Fibroblast of lung (primary cell): ENCODE results near the gene JUN. TPM values are rescaled to one million over a fixed set of nuclear protein-coding genes. Genes with fewer than 3 reads are reported as not detected.

Experiments used
- DNase-seq, 2 donors: peaks; one replicate each; pipeline versions ENCODE4 v3.0.0 to v3.0.0-alpha.2; 2010; ENCODE audit warnings: low read depth in 2 of 2
- H2AFZ ChIP-seq: 2 replicates; pipeline ENCODE4 v1.5.1; 2012; ENCODE audit warnings: low read length, control low read depth, inconsistent platforms
- H3K27ac ChIP-seq: 2 replicates; pipeline ENCODE4 v1.5.1; 2011; ENCODE audit warnings: low read length, control low read depth; ENCODE audit not compliant: insufficient read depth
- H3K27me3 ChIP-seq: 2 replicates; pipeline ENCODE4 v1.5.1; 2011; ENCODE audit warnings: mild to moderate bottlenecking, low read length; ENCODE audit not compliant: control insufficient read depth, insufficient read depth
- H3K36me3 ChIP-seq: 2 replicates; pipeline ENCODE4 v1.5.1; 2011; ENCODE audit warnings: low read length; ENCODE audit not compliant: control insufficient read depth, insufficient read depth
- H3K4me1 ChIP-seq: 2 replicates; pipeline ENCODE4 v1.5.1; 2011; ENCODE audit warnings: low read length; ENCODE audit not compliant: control insufficient read depth, insufficient read depth; ENCODE audit errors: extremely low read depth
- H3K4me2 ChIP-seq: 2 replicates; pipeline ENCODE4 v1.5.1; 2011; ENCODE audit warnings: low read length, control low read depth; ENCODE audit not compliant: insufficient read depth; ENCODE audit errors: extremely low read depth
- H3K4me3 ChIP-seq, 4 experiments: fragments of 200-600 bp in 1 of 4; sonication (generic) in 1 of 4; replicated peaks in 1 of 4; 2 replicates each; pipeline ENCODE4 v1.5.1; 2011 to 2016; ENCODE audit warnings: low read length in 4 of 4, low read depth in 3 of 4, mild to moderate bottlenecking in 3 of 4, control low read depth in 2 of 4, inconsistent platforms in 1 of 4, mixed read lengths in 1 of 4; ENCODE audit not compliant: insufficient read depth in 1 of 4; ENCODE audit errors: control extremely low read depth in 1 of 4
- H3K79me2 ChIP-seq: 2 replicates; pipeline ENCODE4 v1.5.1; 2012; ENCODE audit warnings: mild to moderate bottlenecking, low read length, inconsistent platforms; ENCODE audit not compliant: control insufficient read depth, insufficient read depth
- H3K9ac ChIP-seq: 2 replicates; pipeline ENCODE4 v1.5.1; 2011; ENCODE audit warnings: mild to moderate bottlenecking, low read length, control low read depth; ENCODE audit not compliant: insufficient read depth
- H3K9me3 ChIP-seq: 2 replicates; pipeline ENCODE4 v1.5.1; 2012; ENCODE audit warnings: low read depth, low read length; ENCODE audit not compliant: control insufficient read depth, insufficient read depth
- H4K20me1 ChIP-seq: 2 replicates; pipeline ENCODE4 v1.5.1; 2011; ENCODE audit warnings: low read length; ENCODE audit not compliant: control insufficient read depth, insufficient read depth; ENCODE audit errors: extremely low read depth
- EZH2 ChIP-seq: IDR thresholded peaks from 2 replicates; pipeline ENCODE4 v1.5.1; 2012; ENCODE audit warnings: low read length, control low read depth, mild to moderate bottlenecking; ENCODE audit errors: missing control alignments
- polyA plus RNA-seq, 2 donors: library from polyadenylated mRNA; depleted of rRNA in 1 of 2; stranded (reverse) in 1 of 2; unstranded in 1 of 2; fragments of >200 nt; gene quantifications; 2 replicates each; pipeline ENCODE4 v1.2.1, GENCODE V29; 2011 to 2012; ENCODE audit warnings: missing spikeins in 1 of 2
- total RNA-seq: library from RNA; depleted of rRNA; stranded (reverse); fragments of >200 nt; gene quantifications from 2 replicates; pipeline ENCODE4 v1.2.1, GENCODE V29; 2014
- TF ChIP-seq, protein P1 (sequence below), 2 donors: IDR thresholded peaks in 1 of 2; conservative IDR thresholded peaks in 1 of 2; 1 replicate in 1 of 2; 2 replicates in 1 of 2; pipeline ENCODE4 v1.5.1; 2011 to 2012; ENCODE audit warnings: low read length in 2 of 2, control low read depth in 1 of 2, inconsistent platforms in 1 of 2, low read depth in 1 of 2, mild to moderate bottlenecking in 1 of 2

The JUN gene
- total and polyA plus RNA-seq, 2 donors (not counting 1 experiment from before 2014, with no cell fraction given), result 22.6 to 145 TPM

DNA sequence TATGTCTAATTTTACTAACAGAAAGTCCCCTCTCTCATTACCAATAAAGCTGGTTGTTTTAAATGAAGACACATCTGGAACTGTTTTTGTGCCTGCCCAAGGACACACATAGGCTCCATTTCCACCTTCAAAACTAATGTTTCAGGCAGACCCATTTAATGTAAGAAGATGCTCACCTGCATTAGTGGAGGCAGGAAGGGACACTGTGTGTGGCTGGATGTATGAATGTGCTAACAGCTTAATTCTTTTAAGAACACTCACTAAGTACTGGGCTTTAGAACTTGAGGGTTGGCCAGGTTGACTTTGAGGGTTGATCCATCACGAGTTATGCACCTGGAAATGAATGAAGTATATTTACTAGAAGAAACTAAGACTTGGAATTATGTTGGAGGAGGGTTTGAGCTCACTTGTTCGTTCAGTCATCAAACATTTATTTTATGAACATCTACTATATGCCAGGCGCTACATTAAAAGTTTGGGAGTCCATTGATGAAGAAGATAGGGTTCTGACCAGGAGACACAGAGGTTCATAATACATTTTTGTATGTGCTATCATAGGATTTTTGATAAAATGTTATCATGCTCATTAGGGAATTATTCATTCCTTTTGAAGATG is 5.4 kb downstream of the JUN start:
- Histone ChIP-seq H4K20me1 (no peaks in the 10 kb centered on the region), H3K4me2 (no peak overlapping the region), H3K9ac (no peak overlapping the region), H3K9me3 (no peaks in the 10 kb centered on the region), H3K4me1 (peaks cover 5% of the 10 kb centered on the region), H3K27me3 (no peaks in the 10 kb centered on the region), H3K36me3 (peaks cover 10% of the 10 kb centered on the region), H3K79me2 (peaks cover 31% of the 10 kb centered on the region), H3K4me3 (no peak overlapping the region), H3K27ac (no peak overlapping the region), H2AFZ (no peak overlapping the region)
- TF ChIP-seq, protein P1, sequence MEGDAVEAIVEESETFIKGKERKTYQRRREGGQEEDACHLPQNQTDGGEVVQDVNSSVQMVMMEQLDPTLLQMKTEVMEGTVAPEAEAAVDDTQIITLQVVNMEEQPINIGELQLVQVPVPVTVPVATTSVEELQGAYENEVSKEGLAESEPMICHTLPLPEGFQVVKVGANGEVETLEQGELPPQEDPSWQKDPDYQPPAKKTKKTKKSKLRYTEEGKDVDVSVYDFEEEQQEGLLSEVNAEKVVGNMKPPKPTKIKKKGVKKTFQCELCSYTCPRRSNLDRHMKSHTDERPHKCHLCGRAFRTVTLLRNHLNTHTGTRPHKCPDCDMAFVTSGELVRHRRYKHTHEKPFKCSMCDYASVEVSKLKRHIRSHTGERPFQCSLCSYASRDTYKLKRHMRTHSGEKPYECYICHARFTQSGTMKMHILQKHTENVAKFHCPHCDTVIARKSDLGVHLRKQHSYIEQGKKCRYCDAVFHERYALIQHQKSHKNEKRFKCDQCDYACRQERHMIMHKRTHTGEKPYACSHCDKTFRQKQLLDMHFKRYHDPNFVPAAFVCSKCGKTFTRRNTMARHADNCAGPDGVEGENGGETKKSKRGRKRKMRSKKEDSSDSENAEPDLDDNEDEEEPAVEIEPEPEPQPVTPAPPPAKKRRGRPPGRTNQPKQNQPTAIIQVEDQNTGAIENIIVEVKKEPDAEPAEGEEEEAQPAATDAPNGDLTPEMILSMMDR (conservative IDR thresholded peaks at IDR 0.05 in 1 of 2, IDR thresholded peaks at IDR 0.05 in 1 of 2; ENCODE audit: low read depth in 1 of 2, low read length in 2 of 2), result no peak
- no peak for TF ChIP-seq EZH2
- DNase-seq, result peak in 1 of 2 donors; percentile 25

- no peak for TF ChIP-seq EZH2
- TF ChIP-seq, protein P1 (conservative IDR thresholded peaks at IDR 0.05 in 1 of 2, IDR thresholded peaks at IDR 0.05 in 1 of 2; ENCODE audit: low read depth in 1 of 2, low read length in 2 of 2), result no peak
- Histone ChIP-seq H3K9ac (no peak overlapping the region), H3K27me3 (no peaks in the 10 kb centered on the region), H3K79me2 (no peaks in the 10 kb centered on the region), H3K9me3 (no peaks in the 10 kb centered on the region), H4K20me1 (no peaks in the 10 kb centered on the region), H3K27ac (no peak overlapping the region), H3K4me1 (peaks cover 8% of the 10 kb centered on the region), H3K4me3 (no peak overlapping the region), H3K4me2 (no peak overlapping the region), H3K36me3 (peaks cover under 1% of the 10 kb centered on the region), H2AFZ (no peak overlapping the region)
- DNase-seq, result no peak
Observed at GRCh38 chr1:58774027-58774426, 9.8 kb downstream of the JUN start.

GRCh38 chr1:58773406-58773840 is 10.4 kb downstream of the JUN start:
- no peaks in the 10 kb centered on the region for H4K20me1 ChIP-seq
- no peaks in the 10 kb centered on the region for H3K9me3 ChIP-seq
- peaks cover 10% of the 10 kb centered on the region for H3K4me1 ChIP-seq
- H3K4me2 ChIP-seq, result peak overlapping the region; percentile 50
- H3K9ac ChIP-seq, result no peak overlapping the region
- no peak overlapping the region for H3K27ac ChIP-seq
- H3K4me3 ChIP-seq, result no peak overlapping the region
- TF ChIP-seq, protein P1 (conservative IDR thresholded peaks at IDR 0.05 in 1 of 2, IDR thresholded peaks at IDR 0.05 in 1 of 2; ENCODE audit: low read depth in 1 of 2, low read length in 2 of 2), result no peak
- TF ChIP-seq EZH2, result no peak
- peak overlapping the region; percentile 56 for H2AFZ ChIP-seq
- DNase-seq, result peak; percentile 60 to 86
- H3K27me3 ChIP-seq, result no peaks in the 10 kb centered on the region
- peaks cover 1% of the 10 kb centered on the region for H3K36me3 ChIP-seq
- H3K79me2 ChIP-seq, result no peaks in the 10 kb centered on the region
